IMR-90 (cell line): ENCODE measurements around the gene RNASE12. TPM values are rescaled to one million over a fixed set of nuclear protein-coding genes. Genes with fewer than 3 reads are reported as not detected.

Experiments
- ATAC-seq: fragments of 200-7000 bp; cut with Tn5 transposase; 2 replicates; pipeline ENCODE4 v1.9.1; 2020; ENCODE audit warnings: low read depth, mild to moderate bottlenecking, moderate library complexity
- BruUV-seq: library from RNA; stranded (reverse); fragments of 400-500 nt; replicated peaks from 2 replicates; lab custom pipeline; 2021; lab: Mats Ljungman, UMichigan
- CTCF ChIA-PET: fragments of 300-600 bp; formaldehyde crosslinking; extraction: SDS; loops from one replicate; lab custom pipeline; 2021; ENCODE audit warnings: antibody characterized with exemption; lab: Yijun Ruan, JAX
- POLR2A ChIA-PET: fragments of 300-600 bp; sonication (Branson Sonifier 250); formaldehyde crosslinking; loops from one replicate; lab custom pipeline; 2022; ENCODE audit warnings: antibody characterized with exemption; ENCODE audit not compliant: unreplicated experiment; lab: Charles Lee
- DNase-seq: peaks from one replicate; pipeline ENCODE4 v3.0.0; 2013
- H2AFZ ChIP-seq: replicated peaks from 2 replicates; pipeline ENCODE3; 2013; ENCODE audit warnings: low read length, mild to moderate bottlenecking; ENCODE audit not compliant: poor library complexity
- H2AK5ac ChIP-seq: 2 replicates; pipeline ENCODE4 v1.6.1; 2013; ENCODE audit warnings: low read depth, low read length, inconsistent platforms
- H2AK9ac ChIP-seq: replicated peaks from 2 replicates; pipeline ENCODE3; 2013; ENCODE audit warnings: mild to moderate bottlenecking, low read depth, low read length, moderate library complexity; ENCODE audit not compliant: poor library complexity
- H2BK120ac ChIP-seq: 2 replicates; pipeline ENCODE4 v1.6.1; 2013; ENCODE audit warnings: low read depth, low read length, inconsistent platforms
- H2BK15ac ChIP-seq: 3 replicates; pipeline ENCODE4 v1.6.1; 2013; ENCODE audit warnings: low read depth, low read length, inconsistent platforms
- H2BK20ac ChIP-seq: 2 replicates; pipeline ENCODE4 v1.6.1; 2013; ENCODE audit warnings: low read depth, mild to moderate bottlenecking, inconsistent platforms, low read length, moderate library complexity
- H2BK5ac ChIP-seq: 2 replicates; pipeline ENCODE4 v1.6.1; 2013; ENCODE audit warnings: mild to moderate bottlenecking, low read depth, low read length, inconsistent platforms; ENCODE audit not compliant: poor library complexity, severe bottlenecking
- H3K14ac ChIP-seq: replicated peaks from 2 replicates; pipeline ENCODE4 v1.6.1; 2013; ENCODE audit warnings: low read depth, low read length, inconsistent platforms
- H3K18ac ChIP-seq: 2 replicates; pipeline ENCODE4 v1.6.1; 2013; ENCODE audit warnings: low read depth, low read length, control low read depth
- H3K23ac ChIP-seq: 2 replicates; pipeline ENCODE4 v1.6.1; 2013; ENCODE audit warnings: low read depth, low read length, inconsistent platforms
- H3K27ac ChIP-seq: 2 replicates; pipeline ENCODE4 v1.5.1; 2013; ENCODE audit warnings: mild to moderate bottlenecking, control low read depth, low read length; ENCODE audit not compliant: insufficient read depth
- H3K27me3 ChIP-seq: 2 replicates; pipeline ENCODE4 v1.6.1; 2013; ENCODE audit warnings: low read length; ENCODE audit not compliant: control insufficient read depth, insufficient read depth
- H3K36me3 ChIP-seq: 2 replicates; pipeline ENCODE4 v1.6.1; 2013; ENCODE audit warnings: low read length, mixed read lengths; ENCODE audit not compliant: control insufficient read depth, insufficient read depth
- H3K4ac ChIP-seq: 2 replicates; pipeline ENCODE4 v1.6.1; 2013; ENCODE audit warnings: low read depth, low read length, inconsistent platforms
- H3K4me1 ChIP-seq: 2 replicates; pipeline ENCODE4 v1.6.1; 2013; ENCODE audit warnings: low read length, mixed read lengths; ENCODE audit not compliant: control insufficient read depth, insufficient read depth
- H3K4me2 ChIP-seq: 2 replicates; pipeline ENCODE4 v1.6.1; 2013; ENCODE audit warnings: low read depth, mild to moderate bottlenecking, control low read depth, low read length, moderate library complexity
- H3K4me3 ChIP-seq: 2 replicates; pipeline ENCODE4 v1.5.1; 2013; ENCODE audit warnings: low read depth, mild to moderate bottlenecking, control low read depth, low read length, moderate library complexity; ENCODE audit not compliant: insufficient read depth
- H3K56ac ChIP-seq: 2 replicates; pipeline ENCODE4 v1.6.1; 2013; ENCODE audit warnings: low read length, inconsistent platforms; ENCODE audit not compliant: insufficient read depth; ENCODE audit errors: extremely low read depth
- H3K79me1 ChIP-seq, 2 experiments: 2 replicates each; pipeline ENCODE4 v1.6.1; 2013; ENCODE audit warnings: low read length in 2 of 2, inconsistent platforms in 1 of 2, low read depth in 1 of 2
- H3K9ac ChIP-seq: 2 replicates; pipeline ENCODE4 v1.6.1; 2013; ENCODE audit warnings: low read depth, low read length, control low read depth
- H3K9me1 ChIP-seq: 2 replicates; pipeline ENCODE4 v1.6.1; 2013; ENCODE audit warnings: low read length, inconsistent platforms; ENCODE audit not compliant: insufficient read depth
- H3K9me3 ChIP-seq: 2 replicates; pipeline ENCODE4 v1.6.1; 2013; ENCODE audit warnings: low read length; ENCODE audit not compliant: control insufficient read depth, insufficient read depth
- H4K20me1 ChIP-seq: 2 replicates; pipeline ENCODE4 v1.6.1; 2013; ENCODE audit warnings: low read length, inconsistent platforms; ENCODE audit not compliant: insufficient read depth
- H4K5ac ChIP-seq: 2 replicates; pipeline ENCODE4 v1.6.1; 2013; ENCODE audit warnings: mild to moderate bottlenecking, low read depth, low read length, control low read depth
- H4K8ac ChIP-seq, 2 experiments: 2 replicates each; pipeline ENCODE4 v1.6.1; 2013; ENCODE audit warnings: low read depth in 2 of 2, low read length in 2 of 2, control low read depth in 1 of 2, inconsistent platforms in 1 of 2
- H4K91ac ChIP-seq: 2 replicates; pipeline ENCODE4 v1.6.1; 2013; ENCODE audit warnings: low read depth, low read length, inconsistent platforms; ENCODE audit not compliant: insufficient read depth
- CHD1 ChIP-seq: IDR thresholded peaks from 2 replicates; pipeline ENCODE4 v1.6.1; 2012; ENCODE audit warnings: low read depth, low read length, improper control_type of control experiment
- FOS ChIP-seq: fragments of 150-350 bp; IDR thresholded peaks from 2 replicates; pipeline ENCODE4 v1.6.1; 2016; ENCODE audit warnings: low read depth, low read length
- MAZ ChIP-seq: IDR thresholded peaks from 2 replicates; pipeline ENCODE4 v1.6.1; 2012; ENCODE audit warnings: low read depth, mild to moderate bottlenecking, low read length, improper control_type of control experiment, moderate library complexity, borderline replicate concordance
- NFE2L2 ChIP-seq: fragments of 150-350 bp; IDR thresholded peaks from 2 replicates; pipeline ENCODE4 v1.6.1; 2016; ENCODE audit warnings: low read depth, mild to moderate bottlenecking, low read length
- WGBS, 2 experiments: methylation state at CpG; one replicate each; pipeline versions ENCODE4 v1.1.5 to v1.1.7; 2013; ENCODE audit warnings: missing lambda C conversion rate in 2 of 2; ENCODE audit not compliant: insufficient read length in 1 of 2; ENCODE audit errors: extremely low coverage in 2 of 2; 5-methylcytosine and 5-hydroxymethylcytosine counted together
- dilution Hi-C: fragments of 300-500 bp; cut with HindIII; formaldehyde crosslinking; loops from one replicate; pipeline ENCODE4 v1.14.3; 2018; ENCODE audit warnings: low sequenced_read_pairs; ENCODE audit not compliant: unreplicated experiment
- in situ Hi-C: fragments of 300-500 bp; cut with MboI; formaldehyde crosslinking; loops from 3 replicates; pipeline ENCODE4 v1.14.3; 2019; ENCODE audit warnings: low sequenced_read_pairs, inconsistent platforms, mixed read lengths
- intact Hi-C: fragments of 100-400 bp; cut with micrococcal nuclease; formaldehyde crosslinking; loops from 2 replicates; pipeline ENCODE4 v1.10.0; 2022
- polyA plus RNA-seq, 3 experiments: library from polyadenylated mRNA; depleted of rRNA; stranded (reverse); fragments of >200 nt; gene quantifications; 2 replicates each; pipeline ENCODE4 v1.2.3, GENCODE V29; 2012; ENCODE audit warnings: low replicate concordance in 1 of 3
- total RNA-seq: library from RNA; depleted of rRNA; stranded (reverse); fragments of >200 nt; gene quantifications from 2 replicates; pipeline ENCODE4 v1.2.3, GENCODE V29; 2012

The RNASE12 gene
- total and polyA plus RNA-seq, 2 of the 4 experiments (the other 2 are of a cell fraction): not detected

- intact Hi-C loops: no loop called here
- BruUV-seq: no TSS peak
Observed at GRCh38 chr14:20578784-20579502, 12.2 kb downstream of the RNASE12 start.

More at GRCh38 chr14:20578784-20579502, 12.2 kb downstream of the RNASE12 start:
- Histone ChIP-seq H2BK5ac (no peak overlapping the region), H3K9ac (no peak overlapping the region), H2BK20ac (no peak overlapping the region), H2AFZ (no peak overlapping the region), H4K91ac (no peak overlapping the region), H4K8ac (no peak overlapping the region), H3K4me2 (no peak overlapping the region), H2AK9ac (no peak overlapping the region), H3K18ac (no peak overlapping the region), H3K4ac (no peak overlapping the region), H3K56ac (no peak overlapping the region), H4K20me1 (no peaks in the 10 kb centered on the region), H3K27me3 (no peaks in the 10 kb centered on the region), H3K14ac (no peak overlapping the region), H3K27ac (no peak overlapping the region), H2BK15ac (no peak overlapping the region), H2BK120ac (no peak overlapping the region), H3K9me3 (no peaks in the 10 kb centered on the region), H3K4me3 (no peak overlapping the region), H2AK5ac (no peak overlapping the region), H3K23ac (no peak overlapping the region), H3K79me1 (no peaks in the 10 kb centered on the region), H3K36me3 (no peaks in the 10 kb centered on the region), H4K5ac (no peak overlapping the region), H3K9me1 (no peaks in the 10 kb centered on the region), H3K4me1 (no peaks in the 10 kb centered on the region)
- dilution Hi-C loops (no loop called here), in situ Hi-C loops (no loop called here)
- no peak for DNase-seq
- TF ChIP-seq NFE2L2 (no peak), CHD1 (no peak), FOS (no peak), MAZ (no peak)
- ChIA-PET CTCF (no interaction called here), POLR2A (no interaction called here)
- WGBS, 2 experiments: 75% methylated on average over 5 of the region's 14 CpGs; no CpG with 5 or more reads in 1 of the 2 experiments
- ATAC-seq: no peak
